MM.1S (cell line): ENCODE data around the gene CUBN.

ENCODE experiments used
- DNase-seq: peaks from one replicate; pipeline ENCODE4 v3.0.0-alpha.2; 2015
- H2AFZ ChIP-seq: fragments of 300-600 bp; sonication (generic); 2 replicates; pipeline ENCODE4 v1.6.0; 2016; ENCODE audit warnings: antibody characterized with exemption, low read length
- H3F3A ChIP-seq: fragments of 300-600 bp; sonication (generic); 2 replicates; pipeline ENCODE4 v1.6.1; 2016; ENCODE audit warnings: mild to moderate bottlenecking, antibody characterized with exemption, low read length, moderate library complexity, mixed read lengths; ENCODE audit not compliant: insufficient read depth
- H3K27ac ChIP-seq: fragments of 300-600 bp; sonication (generic); 2 replicates; pipeline ENCODE4 v1.5.1; 2016; ENCODE audit warnings: mild to moderate bottlenecking, low read length
- H3K27me3 ChIP-seq: fragments of 300-600 bp; sonication (generic); replicated peaks from 2 replicates; pipeline ENCODE4 v1.6.0; 2016; ENCODE audit warnings: low read length; ENCODE audit not compliant: insufficient read depth
- H3K36me3 ChIP-seq: fragments of 300-600 bp; sonication (generic); replicated peaks from 2 replicates; pipeline ENCODE4 v1.6.1; 2016; ENCODE audit warnings: mild to moderate bottlenecking, low read length, mixed read lengths; ENCODE audit not compliant: insufficient read depth
- H3K4me1 ChIP-seq: fragments of 300-600 bp; sonication (generic); 2 replicates; pipeline ENCODE4 v1.6.1; 2016; ENCODE audit warnings: low read length, mixed read lengths
- H3K4me2 ChIP-seq: fragments of 300-600 bp; sonication (generic); 2 replicates; pipeline ENCODE4 v1.6.0; 2016; ENCODE audit warnings: low read depth, low read length
- H3K4me3 ChIP-seq: fragments of 300-600 bp; sonication (generic); 2 replicates; pipeline ENCODE4 v1.5.1; 2016; ENCODE audit warnings: low read length, mixed read lengths
- H3K79me2 ChIP-seq: fragments of 300-600 bp; sonication (generic); 2 replicates; pipeline ENCODE4 v1.6.1; 2016; ENCODE audit warnings: mixed run types, low read length, mixed read lengths
- H3K9ac ChIP-seq: fragments of 300-600 bp; sonication (generic); 2 replicates; pipeline ENCODE4 v1.6.1; 2016; ENCODE audit warnings: low read length, mixed read lengths
- H3K9me2 ChIP-seq: fragments of 300-600 bp; sonication (generic); replicated peaks from 2 replicates; pipeline ENCODE4 v1.6.1; 2016; ENCODE audit warnings: mild to moderate bottlenecking, low read length, mixed read lengths; ENCODE audit not compliant: insufficient read depth
- H3K9me3 ChIP-seq: fragments of 300-600 bp; sonication (generic); replicated peaks from 2 replicates; pipeline ENCODE4 v1.6.1; 2016; ENCODE audit warnings: mild to moderate bottlenecking, low read length, mixed read lengths; ENCODE audit not compliant: insufficient read depth
- H4K20me1 ChIP-seq: fragments of 300-600 bp; sonication (generic); 2 replicates; pipeline ENCODE4 v1.6.1; 2016; ENCODE audit warnings: mild to moderate bottlenecking, low read length, moderate library complexity, mixed read lengths; ENCODE audit not compliant: insufficient read depth
- CTCF ChIP-seq: fragments of 300-600 bp; sonication (generic); IDR thresholded peaks from 2 replicates; pipeline ENCODE4 v1.5.1; 2016; ENCODE audit warnings: antibody characterized with exemption, low read length, mixed read lengths
- EZH2 ChIP-seq: fragments of 300-600 bp; sonication (generic); optimal IDR thresholded peaks from 2 replicates; pipeline ENCODE3; 2017; ENCODE audit warnings: low read depth, mild to moderate bottlenecking, antibody characterized with exemption, low read length, mixed read lengths
- EZH2phosphoT487 ChIP-seq: fragments of 300-600 bp; sonication (generic); IDR thresholded peaks from 2 replicates; pipeline ENCODE4 v1.6.1; 2018; ENCODE audit warnings: antibody characterized with exemption, low read length

The CUBN gene

GRCh38 chr10:17171141-17171641 is 41.6 kb upstream of the CUBN start:
- H3K9me2 ChIP-seq: no peaks in the 10 kb centered on the region
- no peaks in the 10 kb centered on the region for H4K20me1 ChIP-seq
- H3K4me3 ChIP-seq: no peak overlapping the region
- TF ChIP-seq EZH2phosphoT487 (no peak), CTCF (no peak), EZH2 (no peak)
- H3K27ac ChIP-seq: no peak overlapping the region
- DNase-seq: no peak
- no peak overlapping the region for H3K4me2 ChIP-seq
- H3K79me2 ChIP-seq: no peaks in the 10 kb centered on the region
- no peaks in the 10 kb centered on the region for H3F3A ChIP-seq
- H3K9ac ChIP-seq: no peak overlapping the region
- no peaks in the 10 kb centered on the region for H3K27me3 ChIP-seq
- H3K9me3 ChIP-seq: no peaks in the 10 kb centered on the region
- H2AFZ ChIP-seq: no peak overlapping the region
- no peaks in the 10 kb centered on the region for H3K36me3 ChIP-seq
- H3K4me1 ChIP-seq: no peaks in the 10 kb centered on the region

DNA sequence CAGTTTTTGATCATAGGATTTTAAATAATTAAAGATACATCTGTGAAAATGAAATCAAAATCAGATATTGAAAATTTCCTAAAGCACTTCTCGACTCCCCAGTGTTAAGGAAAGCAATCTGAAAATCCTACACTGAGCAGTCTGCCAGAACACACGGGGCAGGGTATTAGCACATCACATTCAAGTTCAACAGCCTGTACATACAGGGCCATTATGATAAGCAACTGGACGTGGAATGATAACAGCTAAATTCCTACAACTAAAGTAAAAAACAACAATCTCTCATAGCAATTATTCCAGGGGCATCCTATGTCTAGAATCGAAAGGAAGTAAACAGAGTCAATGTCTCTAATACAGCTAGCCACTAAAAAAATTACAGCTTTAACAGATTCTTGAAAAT is 40.2 kb upstream of the CUBN start:
- H3K9ac ChIP-seq: no peak overlapping the region
- H3F3A ChIP-seq: no peaks in the 10 kb centered on the region
- H3K9me2 ChIP-seq: no peaks in the 10 kb centered on the region
- H3K79me2 ChIP-seq: no peaks in the 10 kb centered on the region
- H3K4me3 ChIP-seq: no peak overlapping the region
- no peaks in the 10 kb centered on the region for H3K4me1 ChIP-seq
- no peaks in the 10 kb centered on the region for H4K20me1 ChIP-seq
- DNase-seq: no peak
- H3K27me3 ChIP-seq: no peaks in the 10 kb centered on the region
- H2AFZ ChIP-seq: no peak overlapping the region
- no peaks in the 10 kb centered on the region for H3K36me3 ChIP-seq
- H3K27ac ChIP-seq: no peak overlapping the region
- H3K4me2 ChIP-seq: no peak overlapping the region
- TF ChIP-seq EZH2 (no peak), EZH2phosphoT487 (no peak), CTCF (no peak)
- H3K9me3 ChIP-seq: no peaks in the 10 kb centered on the region

DNA sequence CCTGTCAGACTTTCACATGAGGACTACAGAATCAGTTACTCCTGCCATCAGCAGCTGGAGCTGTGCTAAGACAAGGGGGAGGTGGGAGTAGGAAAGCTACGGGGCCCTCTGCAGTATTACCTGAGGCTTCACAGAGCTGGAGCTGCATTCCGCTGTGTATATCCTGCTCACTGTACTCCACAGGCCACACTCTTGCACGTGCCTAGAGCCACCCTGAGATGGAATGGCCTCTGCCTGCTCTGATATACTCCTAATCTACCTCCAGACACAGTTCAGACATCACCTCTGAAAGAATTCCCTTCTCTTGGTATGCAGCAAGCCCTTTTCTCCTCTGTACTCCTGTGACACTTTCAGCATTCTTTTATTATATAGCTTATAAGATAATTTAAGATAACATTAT is 37.1 kb upstream of the CUBN start:
- no peak overlapping the region for H3K4me2 ChIP-seq
- DNase-seq: no peak
- no peak overlapping the region for H3K27ac ChIP-seq
- H3F3A ChIP-seq: no peaks in the 10 kb centered on the region
- no peak overlapping the region for H3K4me3 ChIP-seq
- TF ChIP-seq EZH2: no peak
- TF ChIP-seq CTCF: no peak
- no peak for TF ChIP-seq EZH2phosphoT487
- H3K27me3 ChIP-seq: no peaks in the 10 kb centered on the region
- no peaks in the 10 kb centered on the region for H3K36me3 ChIP-seq
- H2AFZ ChIP-seq: no peak overlapping the region
- H3K9ac ChIP-seq: no peak overlapping the region
- H3K9me2 ChIP-seq: no peaks in the 10 kb centered on the region
- H3K79me2 ChIP-seq: no peaks in the 10 kb centered on the region
- H4K20me1 ChIP-seq: no peaks in the 10 kb centered on the region
- no peaks in the 10 kb centered on the region for H3K9me3 ChIP-seq
- H3K4me1 ChIP-seq: no peaks in the 10 kb centered on the region
